Fibroblast of skin of right biceps (primary cell): ENCODE data around the gene TRIO.

Experiments used
- DNase-seq: peaks from one replicate; pipeline ENCODE4 v3.0.0-alpha.2; 2013

TRIO gene

GRCh38 chr5:14445576-14446290 is 302.6 kb downstream of the TRIO start:
- peak; percentile 83 for DNase-seq

- DNase-seq = peak; percentile 64
Observed at GRCh38 chr5:14447958-14448911, 305.1 kb downstream of the TRIO start.

- peak; percentile 95 for DNase-seq
Observed at GRCh38 chr5:14449052-14449661, 306.0 kb downstream of the TRIO start.

GRCh38 chr5:14450018-14450524 is 306.9 kb downstream of the TRIO start:
- peak; percentile 98 for DNase-seq

- DNase-seq = no peak
Observed at GRCh38 chr5:14450742-14451141, 307.6 kb downstream of the TRIO start.

- no peak for DNase-seq
Observed at GRCh38 chr5:14451871-14452270, 308.7 kb downstream of the TRIO start.

GRCh38 chr5:14452685-14453454 is 309.7 kb downstream of the TRIO start:
- peak; percentile 81 for DNase-seq

GRCh38 chr5:14453481-14453880 is 310.3 kb downstream of the TRIO start:
- peak; percentile 59 for DNase-seq

GRCh38 chr5:14455814-14456321 is 312.7 kb downstream of the TRIO start:
- DNase-seq = no peak

GRCh38 chr5:14457476-14457875 is 314.3 kb downstream of the TRIO start:
- DNase-seq = no peak

- DNase-seq = no peak
Observed at GRCh38 chr5:14458414-14458813, 315.3 kb downstream of the TRIO start.

- DNase-seq = no peak
Observed at GRCh38 chr5:14460844-14461398, 317.8 kb downstream of the TRIO start.

GRCh38 chr5:14462681-14463080 is 319.5 kb downstream of the TRIO start:
- no peak for DNase-seq

- DNase-seq = peak; percentile 64
Observed at GRCh38 chr5:14463629-14464028, 320.5 kb downstream of the TRIO start.

GRCh38 chr5:14464096-14464495 is 321.0 kb downstream of the TRIO start:
- DNase-seq = no peak

- no peak for DNase-seq
Observed at GRCh38 chr5:14464671-14465070, 321.5 kb downstream of the TRIO start.

GRCh38 chr5:14465116-14465515 is 322.0 kb downstream of the TRIO start:
- peak; percentile 66 for DNase-seq

GRCh38 chr5:14465776-14466175 is 322.6 kb downstream of the TRIO start:
- no peak for DNase-seq

- no peak for DNase-seq
Observed at GRCh38 chr5:14467251-14467650, 324.1 kb downstream of the TRIO start.

GRCh38 chr5:14467886-14468285 is 324.7 kb downstream of the TRIO start:
- DNase-seq = peak; percentile 54

GRCh38 chr5:14469551-14470377 is 326.6 kb downstream of the TRIO start:
- DNase-seq = no peak
